WTC11 (cell line): Measurements from ENCODE around the gene FUNDC2.
"Not testable (repeated sequence)": the region's sequence is repeated elsewhere in the genome, so short reads cannot be mapped to it uniquely, and the experiment has no call there.

Experiments
- CREB1 ChIP-seq: sonication (generic); formaldehyde crosslinking; IDR thresholded peaks from 2 replicates; pipeline ENCODE4 v1.8.0; 2023; ENCODE audit warnings: mild to moderate bottlenecking, missing genetic modification reagents
- CTCF ChIP-seq: fragments of 200-600 bp; IDR thresholded peaks from 2 replicates; pipeline ENCODE4 v1.8.0; 2022; ENCODE audit warnings: antibody characterized with exemption
- ESRRA ChIP-seq: sonication (generic); formaldehyde crosslinking; IDR thresholded peaks from 2 replicates; pipeline ENCODE4 v1.8.1; 2022; ENCODE audit warnings: mild to moderate bottlenecking, missing genetic modification reagents, borderline replicate concordance
- IRF2 ChIP-seq: sonication (generic); formaldehyde crosslinking; IDR thresholded peaks from 2 replicates; pipeline ENCODE4 v1.8.0; 2022; ENCODE audit warnings: low read depth, missing genetic modification reagents, borderline replicate concordance
- MAX ChIP-seq: sonication (generic); formaldehyde crosslinking; IDR thresholded peaks from 2 replicates; pipeline ENCODE4 v1.8.0; 2022; ENCODE audit warnings: mild to moderate bottlenecking, missing genetic modification reagents
- PRRX2 ChIP-seq: fragments of 250-450 bp; sonication (Bioruptor Pico); IDR thresholded peaks from 2 replicates; pipeline ENCODE4 v1.8.0; 2021; ENCODE audit warnings: mild to moderate bottlenecking
- TEAD4 ChIP-seq: sonication (generic); formaldehyde crosslinking; IDR thresholded peaks from 2 replicates; pipeline ENCODE4 v1.8.0; 2022; ENCODE audit warnings: mild to moderate bottlenecking, missing genetic modification reagents
- ZNF138 ChIP-seq: sonication (generic); formaldehyde crosslinking; conservative IDR thresholded peaks from 2 replicates; pipeline ENCODE4 v1.8.1; 2022; ENCODE audit warnings: mild to moderate bottlenecking, moderate library complexity, missing genetic modification reagents
- TF ChIP-seq, protein P1 (sequence below): sonication (generic); formaldehyde crosslinking; IDR thresholded peaks from 2 replicates; pipeline ENCODE4 v1.8.1; 2022; ENCODE audit warnings: mild to moderate bottlenecking, moderate library complexity, missing genetic modification reagents

GRCh38 chrX:155006913-155007671, 19.6 kb upstream of the FUNDC2 start:
- not testable (repeated sequence) for TF ChIP-seq CTCF; CREB1; MAX; ZNF138 (CRISPR knock-in tag); ESRRA (CRISPR knock-in tag); IRF2 (CRISPR knock-in tag); TEAD4 (CRISPR knock-in tag); PRRX2 (CRISPR knock-in tag)
- TF ChIP-seq, protein P1, sequence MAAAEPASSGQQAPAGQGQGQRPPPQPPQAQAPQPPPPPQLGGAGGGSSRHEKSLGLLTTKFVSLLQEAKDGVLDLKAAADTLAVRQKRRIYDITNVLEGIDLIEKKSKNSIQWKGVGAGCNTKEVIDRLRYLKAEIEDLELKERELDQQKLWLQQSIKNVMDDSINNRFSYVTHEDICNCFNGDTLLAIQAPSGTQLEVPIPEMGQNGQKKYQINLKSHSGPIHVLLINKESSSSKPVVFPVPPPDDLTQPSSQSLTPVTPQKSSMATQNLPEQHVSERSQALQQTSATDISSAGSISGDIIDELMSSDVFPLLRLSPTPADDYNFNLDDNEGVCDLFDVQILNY: not testable (repeated sequence)
